ENCODE data around the gene ECEL1.
"Not testable (repeated sequence)": the region's sequence is repeated elsewhere in the genome, so short reads cannot be mapped to it uniquely, and the experiment has no call there.

ECEL1 gene

GRCh38 chr2:232447091-232447620 is 40.5 kb downstream of the ECEL1 start:
- Histone ChIP-seq H3K27me3 (ENCODE audit: insufficient read depth, poor library complexity, severe bottlenecking) (no peaks in the 10 kb centered on the region), H3K4me1 (ENCODE audit: insufficient read depth, poor library complexity, severe bottlenecking) (no peaks in the 10 kb centered on the region), H3K9me3 (ENCODE audit: severe bottlenecking) (no peaks in the 10 kb centered on the region), H3K36me3 (ENCODE audit: low read depth) (no peaks in the 10 kb centered on the region), H3K4me3 (ENCODE audit: severe bottlenecking) (no peak overlapping the region), H3K27ac (ENCODE audit: poor library complexity, severe bottlenecking) (no peak overlapping the region)
- ATAC-seq (ENCODE audit: low read depth) (no peak), DNase-seq (ENCODE audit: low spot score) (no peak)
- TF ChIP-seq CTCF (IDR thresholded peaks at IDR 0.05; ENCODE audit: poor library complexity, severe bottlenecking), result no peak

DNA sequence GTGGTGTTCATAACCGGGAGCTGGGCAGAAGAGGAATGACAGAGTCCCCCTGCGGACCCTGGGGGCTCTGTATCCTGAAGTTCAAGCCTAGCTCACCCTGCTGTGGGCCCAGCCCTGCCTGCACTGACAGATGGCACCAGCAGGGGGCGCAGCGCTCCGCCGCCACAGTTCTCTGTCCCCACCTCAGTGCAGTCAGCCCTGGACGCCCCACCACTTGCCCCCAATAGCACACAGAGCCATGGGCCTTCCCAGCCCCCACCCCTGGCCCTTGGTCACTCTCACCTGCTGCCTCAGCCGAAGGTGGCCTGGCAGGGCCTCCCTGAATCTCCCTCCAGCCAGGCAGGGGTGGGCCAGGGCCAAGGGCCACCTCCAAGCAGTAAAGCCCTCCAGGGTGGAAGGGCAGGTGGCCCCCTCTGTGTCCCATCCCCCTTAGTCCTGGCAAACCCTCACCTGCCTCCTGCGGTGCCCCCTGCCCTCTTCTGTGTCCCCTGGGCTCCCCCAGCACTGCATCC is 41.3 kb downstream of the ECEL1 start:
- H3K27ac ChIP-seq (ENCODE audit: poor library complexity, severe bottlenecking); H3K4me1 ChIP-seq (ENCODE audit: insufficient read depth, poor library complexity, severe bottlenecking); DNase-seq (ENCODE audit: low spot score); H3K36me3 ChIP-seq (ENCODE audit: low read depth); ATAC-seq (ENCODE audit: low read depth); H3K4me3 ChIP-seq (ENCODE audit: severe bottlenecking); H3K9me3 ChIP-seq (ENCODE audit: severe bottlenecking); H3K27me3 ChIP-seq (ENCODE audit: insufficient read depth, poor library complexity, severe bottlenecking): not testable (repeated sequence)
- peak; percentile 34 for TF ChIP-seq CTCF (IDR thresholded peaks at IDR 0.05; ENCODE audit: poor library complexity, severe bottlenecking)

DNA sequence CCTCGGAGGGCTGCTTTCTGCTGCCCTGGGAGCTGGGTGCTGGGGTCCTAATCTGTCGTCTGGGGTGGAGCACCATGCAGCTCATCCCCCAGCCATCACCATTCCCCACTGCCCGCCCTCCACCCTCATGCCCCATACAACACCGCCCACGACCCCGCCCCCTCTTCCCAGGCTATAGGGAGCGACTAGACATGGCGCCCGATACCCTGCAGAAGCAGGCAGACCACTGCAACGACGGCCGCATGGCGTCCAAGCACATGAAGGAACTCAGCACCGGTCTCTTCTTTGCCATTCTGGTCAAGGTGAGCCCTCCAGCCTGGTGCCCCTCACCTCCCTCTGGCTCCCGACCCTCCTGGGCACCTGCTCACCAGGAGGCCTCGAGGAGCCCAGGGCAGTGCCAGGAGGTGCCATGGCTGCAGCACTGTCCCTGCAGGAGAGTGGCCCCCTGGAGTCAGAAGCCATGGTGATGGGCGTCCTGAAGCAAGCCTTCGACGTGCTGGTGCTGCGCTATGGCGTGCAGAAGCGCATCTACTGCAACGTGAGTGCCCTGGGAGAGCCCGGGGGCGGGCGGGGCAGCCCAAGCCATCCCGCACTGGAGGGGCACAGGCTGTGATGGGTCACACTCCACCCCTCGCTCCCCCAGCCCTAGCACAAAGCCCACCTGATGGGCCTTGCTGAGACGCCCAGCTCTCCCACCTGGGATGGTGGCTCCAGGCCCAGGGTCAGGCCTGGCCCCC is 42.3 kb downstream of the ECEL1 start:
- DNase-seq (ENCODE audit: low spot score); H3K9me3 ChIP-seq (ENCODE audit: severe bottlenecking); H3K36me3 ChIP-seq (ENCODE audit: low read depth); H3K4me3 ChIP-seq (ENCODE audit: severe bottlenecking); H3K27ac ChIP-seq (ENCODE audit: poor library complexity, severe bottlenecking); ATAC-seq (ENCODE audit: low read depth); H3K4me1 ChIP-seq (ENCODE audit: insufficient read depth, poor library complexity, severe bottlenecking); H3K27me3 ChIP-seq (ENCODE audit: insufficient read depth, poor library complexity, severe bottlenecking): not testable (repeated sequence)

- Histone ChIP-seq H3K36me3 (ENCODE audit: low read depth) (no peaks in the 10 kb centered on the region), H3K4me3 (ENCODE audit: severe bottlenecking) (no peak overlapping the region), H3K9me3 (ENCODE audit: severe bottlenecking) (no peaks in the 10 kb centered on the region), H3K27me3 (ENCODE audit: insufficient read depth, poor library complexity, severe bottlenecking) (no peaks in the 10 kb centered on the region), H3K27ac (ENCODE audit: poor library complexity, severe bottlenecking) (no peak overlapping the region), H3K4me1 (ENCODE audit: insufficient read depth, poor library complexity, severe bottlenecking) (no peaks in the 10 kb centered on the region)
- peak; percentile 54 for TF ChIP-seq CTCF (IDR thresholded peaks at IDR 0.05; ENCODE audit: poor library complexity, severe bottlenecking)
- peak; percentile 64 for ATAC-seq (ENCODE audit: low read depth)
- no peak for DNase-seq (ENCODE audit: low spot score)
Observed at GRCh38 chr2:232444409-232445148, 43.1 kb downstream of the ECEL1 start.

DNA sequence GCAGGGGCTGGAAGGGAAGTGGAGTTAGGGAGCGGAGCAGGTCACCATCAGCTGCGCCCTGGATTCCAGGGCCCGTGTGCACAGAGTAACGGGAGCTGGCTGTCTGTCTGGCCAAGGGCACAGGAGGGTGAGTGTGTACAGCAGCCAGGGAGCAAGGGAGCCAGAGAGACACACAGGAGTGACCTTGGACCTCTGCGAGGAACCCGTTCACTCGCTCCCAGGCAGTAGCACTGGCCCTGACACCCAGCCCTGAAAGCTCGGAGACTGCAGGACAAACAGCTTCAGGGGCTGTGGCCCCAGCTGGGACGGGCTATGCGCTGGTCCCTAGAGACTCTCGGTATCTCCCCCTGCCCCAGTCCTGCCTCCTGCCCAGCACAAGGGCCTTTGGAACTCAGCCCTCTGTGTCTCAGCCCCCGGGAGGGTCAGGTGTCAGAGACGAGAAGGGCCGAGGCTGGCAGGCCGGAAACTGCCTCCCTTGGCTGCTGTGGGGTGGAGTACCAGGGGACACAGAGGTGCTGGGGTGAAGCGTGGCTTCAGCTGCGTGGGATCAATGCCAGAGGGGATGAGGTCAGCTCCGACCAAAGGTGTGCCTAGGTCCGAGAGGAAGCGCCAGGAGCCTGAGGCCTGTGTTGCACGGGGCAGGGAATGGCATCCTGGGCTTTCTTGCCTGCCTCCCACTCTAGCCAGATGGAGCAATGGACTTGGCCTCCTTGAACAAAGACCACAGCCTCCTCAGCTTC is 43.8 kb downstream of the ECEL1 start:
- not testable (repeated sequence) for ATAC-seq (ENCODE audit: low read depth); H3K4me3 ChIP-seq (ENCODE audit: severe bottlenecking); H3K27me3 ChIP-seq (ENCODE audit: insufficient read depth, poor library complexity, severe bottlenecking); H3K27ac ChIP-seq (ENCODE audit: poor library complexity, severe bottlenecking); H3K9me3 ChIP-seq (ENCODE audit: severe bottlenecking); H3K4me1 ChIP-seq (ENCODE audit: insufficient read depth, poor library complexity, severe bottlenecking); DNase-seq (ENCODE audit: low spot score); H3K36me3 ChIP-seq (ENCODE audit: low read depth)

GRCh38 chr2:232443047-232443446 is 44.6 kb downstream of the ECEL1 start:
- not testable (repeated sequence) for H3K9me3 ChIP-seq (ENCODE audit: severe bottlenecking); H3K27ac ChIP-seq (ENCODE audit: poor library complexity, severe bottlenecking); H3K36me3 ChIP-seq (ENCODE audit: low read depth); H3K4me3 ChIP-seq (ENCODE audit: severe bottlenecking); H3K27me3 ChIP-seq (ENCODE audit: insufficient read depth, poor library complexity, severe bottlenecking); ATAC-seq (ENCODE audit: low read depth); H3K4me1 ChIP-seq (ENCODE audit: insufficient read depth, poor library complexity, severe bottlenecking); DNase-seq (ENCODE audit: low spot score)

- not testable (repeated sequence) for H3K27me3 ChIP-seq (ENCODE audit: insufficient read depth, poor library complexity, severe bottlenecking); H3K9me3 ChIP-seq (ENCODE audit: severe bottlenecking); H3K27ac ChIP-seq (ENCODE audit: poor library complexity, severe bottlenecking); DNase-seq (ENCODE audit: low spot score); H3K4me1 ChIP-seq (ENCODE audit: insufficient read depth, poor library complexity, severe bottlenecking); H3K4me3 ChIP-seq (ENCODE audit: severe bottlenecking); ATAC-seq (ENCODE audit: low read depth); H3K36me3 ChIP-seq (ENCODE audit: low read depth)
Observed at GRCh38 chr2:232442431-232442830, 45.2 kb downstream of the ECEL1 start.

DNA sequence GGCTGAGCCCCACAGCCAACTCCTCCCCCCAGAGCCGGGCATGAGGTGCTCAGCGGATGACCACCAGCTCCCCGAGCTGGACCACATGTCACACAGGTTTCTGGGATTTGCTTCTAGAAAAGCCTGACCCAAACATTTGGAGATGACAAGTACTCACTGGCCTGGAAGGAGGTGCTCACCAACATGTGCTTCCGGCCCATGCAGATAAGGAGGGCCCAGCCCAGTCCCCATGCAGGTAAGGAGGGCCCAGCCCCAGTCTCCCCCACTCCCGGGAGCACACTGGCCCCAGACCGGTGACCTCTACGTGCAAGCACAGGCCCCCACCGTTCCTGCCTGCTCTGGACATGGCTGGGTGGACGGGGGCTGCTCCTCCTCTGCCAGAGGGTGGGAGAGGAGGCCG is 45.7 kb downstream of the ECEL1 start:
- H3K4me1 ChIP-seq (ENCODE audit: insufficient read depth, poor library complexity, severe bottlenecking); H3K4me3 ChIP-seq (ENCODE audit: severe bottlenecking); H3K27me3 ChIP-seq (ENCODE audit: insufficient read depth, poor library complexity, severe bottlenecking); ATAC-seq (ENCODE audit: low read depth); H3K27ac ChIP-seq (ENCODE audit: poor library complexity, severe bottlenecking); H3K9me3 ChIP-seq (ENCODE audit: severe bottlenecking); H3K36me3 ChIP-seq (ENCODE audit: low read depth): not testable (repeated sequence)
- DNase-seq (ENCODE audit: low spot score), result peak; percentile 45
